Measurements from ENCODE around the gene FDXR. TPM values are rescaled to one million over a fixed set of nuclear protein-coding genes. Genes with fewer than 3 reads are reported as not detected.
A peak's percentile ranks its signal among the peaks of the same experiment; 100 is the strongest.

The FDXR gene
- total RNA-seq: 19.6 and 20.7 TPM in 2 replicates

- no peak for DNase-seq (ENCODE audit: low read depth)
- peak within 1 kb of the TSS; percentile 90 for H3K4me3 ChIP-seq (ENCODE audit: low read depth, low read length)
- no peak for TF ChIP-seq CTCF (IDR thresholded peaks at IDR 0.05; ENCODE audit: insufficient read depth, low read depth, low read length)
Measured at GRCh38 chr17:74872313-74873036, at the start of gene FDXR. Gene FDXR, minus strand, starts transcription at chr17:74872994. Its CDS starts 50 bp downstream, at chr17:74872944.

GRCh38 chr17:74922172-74922571 lies 49.4 kb upstream of the FDXR start:
- no peak for TF ChIP-seq CTCF (IDR thresholded peaks at IDR 0.05; ENCODE audit: insufficient read depth, low read depth, low read length)
- H3K4me3 ChIP-seq (ENCODE audit: low read depth, low read length): no peak overlapping the region
- no peak for DNase-seq (ENCODE audit: low read depth)

- H3K4me3 ChIP-seq (ENCODE audit: low read depth, low read length): no peak overlapping the region
- DNase-seq (ENCODE audit: low read depth): no peak
- no peak for TF ChIP-seq CTCF (IDR thresholded peaks at IDR 0.05; ENCODE audit: insufficient read depth, low read depth, low read length)
Measured at GRCh38 chr17:74921769-74922168, 49.0 kb upstream of the FDXR start.

GRCh38 chr17:74921026-74921681 lies 48.4 kb upstream of the FDXR start:
- H3K4me3 ChIP-seq (ENCODE audit: low read depth, low read length): no peak overlapping the region
- DNase-seq (ENCODE audit: low read depth): no peak
- TF ChIP-seq CTCF (IDR thresholded peaks at IDR 0.05; ENCODE audit: insufficient read depth, low read depth, low read length): no peak

- no peak for DNase-seq (ENCODE audit: low read depth)
- no peak for TF ChIP-seq CTCF (IDR thresholded peaks at IDR 0.05; ENCODE audit: insufficient read depth, low read depth, low read length)
- H3K4me3 ChIP-seq (ENCODE audit: low read depth, low read length): no peak overlapping the region
Measured at GRCh38 chr17:74920642-74921025, 47.8 kb upstream of the FDXR start.

GRCh38 chr17:74920306-74920620 lies 47.5 kb upstream of the FDXR start:
- H3K4me3 ChIP-seq (ENCODE audit: low read depth, low read length): no peak overlapping the region
- TF ChIP-seq CTCF (IDR thresholded peaks at IDR 0.05; ENCODE audit: insufficient read depth, low read depth, low read length): no peak
- no peak for DNase-seq (ENCODE audit: low read depth)
